Smooth muscle cell of the brain vasculature (primary cell): Measurements from ENCODE around the gene ZGPAT.

Experiments used
- DNase-seq: peaks from one replicate; pipeline ENCODE4 v3.0.0-alpha.2; 2012; ENCODE audit warnings: low read depth, low spot score

The ZGPAT gene

DNA sequence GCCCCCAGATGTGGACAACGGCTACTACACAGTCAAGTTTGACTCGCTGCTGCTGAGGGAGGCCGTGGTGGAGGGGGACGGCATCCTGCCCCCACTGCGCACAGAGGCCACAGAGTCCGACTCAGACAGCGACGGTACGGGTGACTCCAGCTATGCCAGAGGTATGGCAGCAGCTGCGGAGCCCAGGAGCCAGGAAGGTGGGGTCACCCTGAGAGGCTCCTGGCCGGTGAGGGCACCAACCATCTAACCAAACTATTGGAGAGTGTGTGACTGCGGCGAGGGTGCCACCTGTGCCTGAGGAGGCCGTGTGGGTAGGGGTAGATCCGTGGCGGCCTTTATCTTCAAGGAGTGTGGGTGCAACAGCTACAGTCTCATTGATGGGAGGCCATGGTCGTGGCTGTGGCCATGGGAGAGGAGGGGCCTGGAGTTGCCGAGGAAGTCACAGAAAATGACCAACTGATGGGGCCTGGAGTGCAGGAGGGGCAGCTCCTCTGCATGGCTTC is 25.8 kb downstream of the ZGPAT start:
- no peak for DNase-seq

DNA sequence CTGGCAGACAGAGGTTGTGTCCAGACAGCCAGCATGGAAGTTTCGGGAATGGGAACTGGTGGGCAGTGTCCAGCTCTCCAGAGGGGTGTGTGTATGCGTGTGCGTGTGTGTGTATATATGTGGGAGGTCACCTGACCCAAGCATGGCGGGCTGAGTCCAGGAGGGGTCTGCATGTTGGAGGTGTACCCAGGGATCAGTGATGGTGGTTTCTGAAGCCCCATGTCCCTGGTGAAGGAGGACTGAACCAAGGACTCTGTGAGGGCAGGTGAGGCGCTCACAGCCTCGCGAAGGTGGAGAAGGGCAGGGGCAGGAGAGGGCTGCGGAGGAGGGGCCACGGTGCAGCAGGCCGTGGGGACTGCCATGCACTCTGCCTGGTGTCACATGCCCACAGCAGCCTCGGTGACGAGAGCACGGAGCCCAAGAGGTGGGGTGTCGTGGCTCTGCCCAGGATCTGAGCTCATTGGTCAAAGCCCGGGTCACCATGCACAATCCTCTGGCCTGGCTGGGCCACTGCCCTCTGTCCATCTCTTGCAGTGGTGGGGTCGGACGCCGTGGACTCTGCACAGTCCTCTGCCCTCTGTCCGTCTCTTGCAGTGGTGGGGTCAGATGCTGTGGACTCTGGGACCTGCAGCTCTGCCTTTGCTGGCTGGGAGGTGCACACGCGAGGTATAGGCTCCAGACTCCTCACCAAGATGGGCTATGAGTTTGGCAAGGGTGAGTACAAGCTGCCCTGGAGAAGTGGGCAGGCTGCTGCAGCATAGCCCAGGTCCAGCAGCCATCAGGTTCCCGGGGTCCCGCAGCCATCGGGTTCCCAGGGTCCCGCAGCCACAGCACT is 26.5 kb downstream of the ZGPAT start:
- DNase-seq: no peak

DNA sequence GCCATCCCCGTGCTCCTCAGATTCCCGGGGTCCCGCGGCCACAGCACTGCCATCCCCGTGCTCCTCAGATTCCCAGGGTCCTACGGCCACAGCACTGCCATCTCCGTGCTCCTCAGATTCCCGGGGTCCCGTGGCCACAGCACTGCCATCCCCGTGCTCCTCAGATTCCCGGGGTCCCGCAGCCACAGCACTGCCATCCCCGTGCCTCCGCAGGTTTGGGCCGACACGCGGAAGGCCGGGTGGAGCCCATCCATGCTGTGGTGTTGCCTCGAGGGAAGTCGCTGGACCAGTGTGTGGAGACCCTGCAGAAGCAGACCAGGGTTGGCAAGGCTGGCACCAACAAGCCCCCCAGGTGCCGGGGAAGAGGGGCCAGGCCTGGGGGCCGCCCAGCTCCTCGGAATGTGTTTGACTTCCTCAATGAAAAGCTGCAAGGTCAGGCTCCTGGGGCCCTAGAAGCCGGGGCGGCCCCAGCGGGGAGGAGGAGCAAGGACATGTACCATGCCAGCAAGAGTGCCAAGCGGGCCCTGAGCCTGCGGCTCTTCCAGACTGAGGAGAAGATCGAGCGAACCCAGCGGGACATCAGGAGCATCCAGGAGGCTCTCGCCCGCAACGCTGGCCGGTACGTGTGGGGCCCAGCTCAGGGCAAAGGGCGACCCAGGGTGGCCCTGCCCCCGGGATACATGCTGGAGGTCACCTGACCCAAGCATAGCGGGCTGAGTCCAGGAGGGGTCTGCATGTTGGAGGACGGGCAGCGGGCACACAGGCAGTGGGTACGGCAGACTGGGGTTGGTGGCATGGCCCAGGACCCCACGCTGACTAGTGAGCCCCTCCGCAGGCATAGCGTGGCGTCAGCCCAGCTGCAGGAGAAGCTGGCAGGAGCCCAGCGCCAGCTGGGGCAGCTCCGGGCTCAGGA is 27.4 kb downstream of the ZGPAT start:
- DNase-seq: no peak

DNA sequence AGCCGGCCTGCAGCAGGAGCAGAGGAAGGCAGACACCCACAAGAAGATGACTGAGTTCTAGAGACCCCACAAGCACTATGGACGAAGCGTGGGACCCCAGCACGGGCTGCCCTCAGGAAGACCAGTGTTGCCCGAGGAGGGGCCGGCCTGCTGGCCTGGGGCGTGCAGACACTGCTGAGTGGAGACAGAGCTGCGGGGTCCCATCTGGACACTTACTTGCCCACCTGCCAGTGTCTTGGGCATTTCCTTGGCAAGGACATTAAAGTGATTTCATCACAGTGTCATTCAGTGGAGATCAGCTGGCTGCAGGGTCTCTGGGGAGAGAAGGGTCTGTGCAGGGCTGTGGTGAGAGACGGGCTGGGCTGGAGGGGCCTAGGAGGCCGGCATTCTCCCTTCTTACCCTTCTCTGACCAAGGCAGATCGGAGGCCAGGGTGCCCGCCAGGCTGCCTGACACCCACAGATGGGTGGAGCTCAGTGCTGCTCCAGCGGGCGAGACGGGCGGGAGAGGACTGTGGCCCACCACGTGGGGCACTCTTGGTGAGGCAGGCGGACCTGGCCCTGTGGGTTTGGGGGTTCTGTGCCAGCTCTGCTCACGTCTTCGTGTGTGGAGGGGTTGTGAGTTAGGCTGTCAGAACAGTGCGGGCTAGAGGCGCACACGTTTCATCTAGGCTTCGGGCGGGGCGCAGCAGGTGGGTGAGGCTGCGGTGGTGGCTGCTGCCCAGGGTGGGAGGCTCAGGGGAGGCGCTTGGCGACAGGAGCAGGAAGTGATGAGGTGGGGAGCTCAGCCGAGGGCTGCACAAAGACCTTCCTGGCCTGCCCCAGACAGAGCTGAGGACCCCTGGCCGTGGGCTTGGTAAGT is 28.2 kb downstream of the ZGPAT start, which contains the start of gene LIME1:
Gene LIME1 (plus strand): TSS at position 806 of the 860 bp plus-strand sequence. CDS start 886 bp downstream, outside the sequence.
- no peak for DNase-seq

DNA sequence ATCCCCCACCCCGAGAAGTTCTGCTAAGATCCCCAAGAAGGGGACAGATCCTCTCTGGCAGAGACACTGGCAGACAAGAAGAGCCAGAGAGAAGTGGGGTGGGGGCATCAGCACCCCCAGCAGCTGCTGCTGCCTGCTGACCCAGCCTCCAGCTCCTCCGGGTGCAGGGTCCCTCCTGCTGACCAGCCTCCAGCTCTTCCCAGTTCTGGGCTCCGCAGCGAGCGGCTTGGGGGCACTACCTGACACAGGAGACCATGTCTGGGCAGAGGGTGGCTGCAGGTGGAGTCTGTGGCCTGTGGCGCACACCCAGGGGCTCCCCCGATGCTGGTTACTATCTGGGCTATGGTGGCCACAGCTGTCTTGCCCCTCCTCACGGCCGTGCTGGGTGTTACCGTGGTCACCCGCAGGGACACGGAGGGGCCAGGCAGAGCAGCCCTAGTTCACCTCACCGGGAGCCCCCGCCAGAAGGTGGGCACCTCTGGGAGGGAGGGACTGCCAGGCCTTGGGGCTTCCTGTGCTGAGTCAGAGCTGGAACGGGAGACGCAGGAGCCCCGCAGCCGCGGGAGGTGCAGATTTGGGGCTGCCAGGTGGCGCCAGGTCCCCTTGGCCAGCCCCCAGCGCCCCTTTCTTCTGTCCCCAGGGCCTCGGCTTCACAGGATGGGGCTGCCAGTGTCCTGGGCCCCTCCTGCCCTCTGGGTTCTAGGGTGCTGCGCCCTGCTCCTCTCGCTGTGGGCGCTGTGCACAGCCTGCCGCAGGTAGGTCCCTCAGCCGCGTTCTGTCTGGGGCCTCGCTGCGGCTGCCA is 29.3 kb downstream of the ZGPAT start:
- no peak for DNase-seq

DNA sequence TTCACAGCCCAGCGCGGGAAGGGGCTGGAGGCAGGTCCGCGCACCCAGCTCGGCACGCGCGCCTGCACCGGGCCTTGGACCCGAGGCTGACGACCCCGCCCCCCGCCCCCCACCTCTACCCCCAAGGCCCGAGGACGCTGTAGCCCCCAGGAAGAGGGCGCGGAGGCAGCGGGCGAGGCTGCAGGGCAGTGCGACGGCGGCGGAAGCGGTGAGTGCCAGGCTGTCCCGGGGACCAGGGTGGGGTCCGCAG is 29.8 kb downstream of the ZGPAT start:
- DNase-seq: no peak

DNA sequence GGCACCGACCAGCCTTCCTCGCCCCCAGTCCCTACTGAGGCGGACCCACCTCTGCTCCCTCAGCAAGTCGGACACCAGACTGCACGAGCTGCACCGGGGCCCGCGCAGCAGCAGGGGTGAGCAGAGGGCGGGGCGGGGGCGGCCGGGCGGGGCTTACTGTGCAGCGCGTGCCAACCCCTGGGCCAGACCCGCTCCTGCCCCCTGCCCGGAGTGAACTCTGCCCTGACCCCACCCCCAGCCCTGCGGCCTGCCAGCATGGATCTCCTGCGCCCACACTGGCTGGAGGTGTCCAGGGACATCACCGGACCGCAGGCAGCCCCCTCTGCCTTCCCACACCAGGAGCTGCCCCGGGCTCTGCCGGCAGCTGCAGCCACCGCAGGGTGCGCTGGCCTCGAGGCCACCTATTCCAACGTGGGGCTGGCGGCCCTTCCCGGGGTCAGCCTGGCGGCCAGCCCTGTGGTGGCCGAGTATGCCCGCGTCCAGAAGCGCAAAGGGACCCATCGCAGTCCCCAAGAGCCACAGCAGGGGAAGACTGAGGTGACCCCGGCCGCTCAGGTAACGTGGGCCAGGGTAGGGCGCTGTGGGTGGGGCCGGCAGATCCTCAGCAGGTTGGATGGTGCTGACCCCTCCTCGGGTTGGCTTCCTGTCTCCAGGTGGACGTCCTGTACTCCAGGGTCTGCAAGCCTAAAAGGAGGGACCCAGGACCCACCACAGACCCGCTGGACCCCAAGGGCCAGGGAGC is 30.3 kb downstream of the ZGPAT start:
- no peak for DNase-seq

DNA sequence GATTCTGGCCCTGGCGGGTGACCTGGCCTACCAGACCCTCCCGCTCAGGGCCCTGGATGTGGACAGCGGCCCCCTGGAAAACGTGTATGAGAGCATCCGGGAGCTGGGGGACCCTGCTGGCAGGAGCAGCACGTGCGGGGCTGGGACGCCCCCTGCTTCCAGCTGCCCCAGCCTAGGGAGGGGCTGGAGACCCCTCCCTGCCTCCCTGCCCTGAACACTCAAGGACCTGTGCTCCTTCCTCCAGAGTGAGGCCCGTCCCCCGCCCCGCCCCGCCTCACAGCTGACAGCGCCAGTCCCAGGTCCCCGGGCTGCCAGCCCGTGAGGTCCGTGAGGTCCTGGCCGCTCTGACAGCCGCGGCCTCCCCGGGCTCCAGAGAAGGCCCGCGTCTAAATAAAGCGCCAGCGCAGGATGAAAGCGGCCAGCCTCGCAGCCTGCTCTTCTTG is 30.9 kb downstream of the ZGPAT start:
- no peak for DNase-seq

DNA sequence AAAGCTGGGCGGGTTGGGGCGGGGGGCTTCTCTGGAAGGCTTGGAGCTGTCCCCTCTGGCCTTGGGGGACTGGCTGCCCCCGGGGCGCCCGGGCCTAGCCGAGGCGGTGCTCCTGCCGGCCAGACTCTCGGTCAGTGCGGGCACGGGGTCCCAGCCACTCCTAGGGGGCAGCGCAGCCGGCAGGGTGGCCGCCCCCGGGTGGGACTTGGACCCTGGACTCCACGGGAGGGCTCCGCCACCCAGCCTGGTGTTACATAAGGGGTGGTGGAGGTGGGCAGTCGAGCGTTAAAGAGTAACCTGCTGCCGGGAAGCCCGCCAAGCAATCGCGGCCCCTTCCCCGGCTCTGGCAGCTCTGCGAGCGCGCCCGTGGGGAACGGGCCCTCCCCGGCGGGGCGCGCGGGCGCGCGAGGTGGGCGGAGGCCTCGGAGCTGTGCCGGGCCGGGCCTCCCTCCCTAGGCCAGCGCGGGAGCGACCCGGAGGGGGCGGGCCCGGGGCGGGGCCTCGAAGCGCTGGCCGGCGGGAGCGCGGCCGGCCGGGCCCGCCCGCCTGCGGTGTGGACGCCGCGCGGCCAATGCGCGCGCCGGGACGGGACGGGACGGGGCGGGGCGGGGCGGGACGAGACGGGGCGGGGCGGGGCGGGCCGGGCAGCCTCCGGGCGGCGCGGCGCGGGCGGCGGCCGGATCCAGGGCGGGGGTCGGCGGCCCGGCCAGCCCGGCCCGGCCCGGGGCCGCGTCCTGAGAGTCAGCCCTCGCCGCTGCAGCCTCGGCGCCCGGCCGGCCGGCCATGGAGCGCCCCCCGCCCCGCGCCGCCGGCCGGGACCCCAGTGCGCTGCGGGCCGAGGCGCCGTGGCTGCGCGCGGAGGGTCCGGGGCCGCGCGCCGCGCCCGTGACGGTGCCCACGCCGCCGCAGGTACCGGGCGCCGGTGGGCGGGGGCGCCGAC is 31.6 kb downstream of the ZGPAT start, which contains the start of gene SLC2A4RG:
Gene SLC2A4RG (plus strand): TSS at position 647 of the 940 bp plus-strand sequence. CDS start 137 bp downstream, at position 784.
- no peak for DNase-seq

DNA sequence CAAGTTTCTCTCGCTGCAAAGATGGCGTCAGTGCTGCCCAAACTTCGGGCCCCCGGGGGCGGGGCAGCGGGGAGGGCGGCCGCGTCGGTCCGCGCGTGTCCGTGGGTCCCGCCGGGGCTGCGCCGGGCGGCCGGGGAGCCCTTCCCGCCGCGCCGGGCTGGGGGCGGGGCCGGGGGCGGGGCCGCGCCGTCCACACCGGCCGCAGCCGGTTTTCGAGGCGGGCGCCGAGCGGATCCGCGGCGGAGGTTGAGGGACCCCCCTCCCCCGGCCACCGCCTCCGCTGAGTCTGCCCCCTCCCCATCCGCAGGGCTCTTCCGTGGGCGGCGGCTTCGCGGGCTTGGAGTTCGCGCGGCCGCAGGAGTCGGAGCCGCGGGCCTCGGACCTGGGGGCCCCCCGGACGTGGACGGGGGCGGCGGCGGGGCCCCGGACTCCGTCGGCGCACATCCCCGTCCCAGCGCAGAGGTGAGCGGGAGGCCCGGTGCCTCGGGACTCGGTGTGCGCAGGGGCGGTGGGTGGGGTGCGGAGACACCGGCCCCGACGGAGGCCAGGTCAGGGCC is 32.3 kb downstream of the ZGPAT start:
- DNase-seq: no peak

DNA sequence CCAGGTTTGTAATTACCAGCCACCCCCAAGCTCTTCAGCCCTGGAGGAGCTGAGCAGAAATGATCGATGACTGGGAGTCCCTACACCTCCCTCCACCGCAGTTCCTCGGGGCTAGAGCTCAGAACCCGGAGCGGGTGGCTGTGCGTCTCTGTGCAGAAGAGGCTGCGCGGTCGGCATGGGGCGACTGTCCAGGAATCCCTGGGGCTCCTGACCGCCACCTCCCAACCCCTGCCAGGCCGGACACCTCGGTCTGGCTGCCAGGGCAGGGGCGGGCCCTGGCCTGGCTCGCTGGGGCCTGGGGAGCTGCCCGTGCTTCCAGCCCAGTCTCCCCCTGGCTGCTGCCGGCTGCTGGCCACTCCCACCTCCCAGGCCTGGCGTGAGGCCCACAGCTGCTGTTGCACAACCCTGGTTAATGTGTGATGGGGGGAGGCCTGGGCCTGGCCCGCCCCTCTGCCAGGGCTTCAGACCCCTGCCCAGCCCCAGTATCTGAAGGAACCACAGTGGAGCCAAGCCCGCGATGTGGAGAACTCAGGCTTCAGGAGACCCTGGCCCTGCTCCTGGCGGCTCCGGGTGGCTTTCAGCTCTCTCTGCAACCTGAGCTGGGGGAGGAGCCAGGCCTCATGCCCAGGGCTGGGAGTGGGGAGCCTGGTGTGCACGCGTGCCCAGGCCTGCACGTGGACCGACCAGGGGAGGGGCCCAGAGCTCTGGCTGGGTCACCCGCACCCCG is 33.0 kb downstream of the ZGPAT start:
- peak; percentile 65 for DNase-seq

DNA sequence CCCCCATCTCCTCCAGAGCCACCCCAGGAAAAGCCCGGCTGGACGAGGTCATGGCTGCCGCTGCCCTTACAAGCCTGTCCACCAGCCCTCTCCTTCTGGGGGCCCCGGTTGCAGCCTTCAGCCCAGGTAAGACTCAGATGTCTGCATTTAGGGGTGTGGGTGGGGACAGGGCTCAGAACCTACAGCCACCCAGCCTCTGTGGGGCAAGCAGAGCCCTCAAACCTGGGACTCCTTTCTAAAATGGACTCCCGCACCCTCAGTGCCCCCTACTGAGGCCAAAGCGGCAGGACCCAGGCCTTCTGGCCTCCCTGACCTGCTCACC is 33.5 kb downstream of the ZGPAT start:
- no peak for DNase-seq

DNA sequence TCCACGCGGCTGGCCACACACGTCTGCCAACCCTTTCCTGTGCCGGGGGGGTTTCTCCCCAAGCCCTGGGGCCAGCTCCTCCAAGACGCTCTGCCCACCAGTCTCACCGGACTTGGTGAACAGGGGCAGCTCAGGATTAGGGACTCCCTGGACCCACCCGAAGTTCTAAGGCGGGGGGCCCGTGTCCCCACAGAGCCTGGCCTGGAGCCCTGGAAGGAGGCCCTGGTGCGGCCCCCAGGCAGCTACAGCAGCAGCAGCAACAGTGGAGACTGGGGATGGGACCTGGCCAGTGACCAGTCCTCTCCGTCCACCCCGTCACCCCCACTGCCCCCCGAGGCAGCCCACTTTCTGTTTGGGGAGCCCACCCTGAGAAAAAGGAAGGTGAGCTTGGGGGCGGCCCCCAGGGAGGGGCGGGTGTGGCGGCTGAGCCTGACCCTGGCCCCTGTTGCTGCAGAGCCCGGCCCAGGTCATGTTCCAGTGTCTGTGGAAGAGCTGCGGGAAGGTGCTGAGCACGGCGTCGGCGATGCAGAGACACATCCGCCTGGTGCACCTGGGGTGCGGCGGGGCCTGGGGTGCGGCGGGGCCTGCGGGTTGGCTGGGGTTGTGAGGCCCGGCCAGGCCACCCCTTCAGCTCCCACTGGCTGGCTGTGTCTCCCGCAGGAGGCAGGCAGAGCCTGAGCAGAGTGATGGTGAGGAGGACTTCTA is 34.0 kb downstream of the ZGPAT start:
- DNase-seq: no peak

DNA sequence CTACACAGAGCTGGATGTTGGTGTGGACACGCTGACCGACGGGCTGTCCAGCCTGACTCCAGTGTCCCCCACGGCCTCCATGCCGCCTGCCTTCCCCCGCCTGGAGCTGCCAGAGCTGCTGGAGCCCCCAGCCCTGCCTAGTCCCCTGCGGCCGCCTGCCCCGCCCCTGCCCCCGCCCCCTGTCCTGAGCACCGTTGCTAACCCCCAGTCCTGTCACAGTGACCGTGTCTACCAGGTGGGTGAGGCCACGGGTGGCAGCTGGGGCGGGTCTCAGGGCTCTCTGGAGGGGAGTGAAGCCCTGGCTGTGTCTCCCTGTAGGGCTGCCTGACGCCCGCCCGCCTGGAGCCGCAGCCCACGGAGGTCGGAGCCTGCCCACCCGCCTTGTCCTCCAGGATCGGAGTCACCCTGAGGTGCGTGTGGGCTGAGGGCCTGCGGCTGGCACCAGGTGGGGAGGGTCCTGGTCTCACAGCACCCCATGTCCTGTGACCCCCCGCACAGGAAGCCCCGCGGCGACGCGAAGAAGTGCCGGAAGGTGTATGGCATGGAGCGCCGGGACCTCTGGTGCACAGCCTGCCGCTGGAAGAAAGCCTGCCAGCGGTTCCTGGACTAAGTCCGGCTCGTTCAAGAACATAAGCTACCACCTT is 34.7 kb downstream of the ZGPAT start:
- no peak for DNase-seq

DNA sequence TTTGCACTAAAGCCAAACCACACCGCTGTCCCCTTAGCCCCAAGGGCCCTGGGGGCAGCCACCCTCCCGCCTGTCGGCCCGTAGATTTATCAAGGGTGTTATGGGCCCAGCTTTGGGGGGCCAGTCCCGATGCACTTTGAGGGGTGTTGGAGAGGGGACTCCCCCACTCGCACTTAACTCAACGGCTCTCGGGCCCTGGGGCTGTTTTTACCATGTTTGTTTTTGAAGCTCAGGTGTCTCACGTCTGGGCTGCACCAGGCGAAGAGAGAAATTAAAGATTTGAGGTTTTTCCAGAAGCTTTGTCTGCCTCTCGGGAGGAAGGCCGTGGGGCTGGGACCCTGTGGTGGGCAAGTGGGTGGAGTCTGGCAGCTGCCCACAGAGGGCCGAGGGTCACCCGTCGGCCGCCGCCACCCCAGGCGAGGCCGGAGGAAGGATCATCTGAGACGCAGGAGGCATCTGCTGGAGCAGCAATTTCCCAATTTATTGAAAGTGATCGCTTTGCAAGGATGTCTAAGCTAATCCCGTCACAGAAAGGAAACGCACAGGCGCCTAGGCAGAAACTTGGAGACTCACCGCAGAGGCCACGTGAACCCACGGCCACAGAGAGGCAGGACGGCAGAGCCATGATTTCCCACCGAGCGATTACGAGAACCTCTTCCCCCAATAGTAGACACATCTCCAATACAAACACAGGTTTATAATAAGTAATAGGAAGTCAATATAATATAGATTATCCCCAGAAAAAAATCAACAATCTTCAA is 35.6 kb downstream of the ZGPAT start:
- DNase-seq: no peak

DNA sequence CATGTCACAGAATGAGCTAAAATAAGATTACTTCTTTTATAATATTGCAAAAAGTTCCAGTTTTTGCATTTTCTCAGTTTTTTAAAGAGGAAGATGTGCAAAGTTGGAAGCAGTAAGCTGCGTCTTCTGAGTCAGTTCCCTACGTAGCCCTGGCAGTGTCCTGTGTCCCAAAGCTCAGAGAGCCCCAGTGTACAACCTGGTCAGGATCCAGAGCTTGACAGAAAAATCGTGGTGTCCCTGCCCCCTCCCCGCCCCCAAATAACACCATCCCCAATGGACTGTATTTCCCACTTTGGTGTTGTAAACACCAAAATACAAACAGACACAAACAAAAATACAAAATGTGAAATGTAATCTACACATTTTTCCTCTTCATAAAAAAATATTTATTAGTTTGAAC is 36.3 kb downstream of the ZGPAT start:
- no peak for DNase-seq
